Stimulated activated CD4-positive, alpha-beta T cell treated with anti-CD3 and anti-CD28 coated beads, Interleukin-12 subunit alpha, Interleukin-12 subunit beta, amount 100 ng/mL, for 24 hours (primary cell): ENCODE measurements around the gene KRTAP13-2.

ENCODE experiments used
- DNase-seq, 2 experiments: peaks; one replicate each; pipeline ENCODE4 v3.0.0-alpha.2; 2020; ENCODE audit warnings: low read depth in 2 of 2

Gene KRTAP13-2, protein sequence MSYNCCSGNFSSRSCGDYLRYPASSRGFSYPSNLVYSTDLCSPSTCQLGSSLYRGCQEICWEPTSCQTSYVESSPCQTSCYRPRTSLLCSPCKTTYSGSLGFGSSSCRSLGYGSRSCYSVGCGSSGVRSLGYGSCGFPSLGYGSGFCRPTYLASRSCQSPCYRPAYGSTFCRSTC

DNA sequence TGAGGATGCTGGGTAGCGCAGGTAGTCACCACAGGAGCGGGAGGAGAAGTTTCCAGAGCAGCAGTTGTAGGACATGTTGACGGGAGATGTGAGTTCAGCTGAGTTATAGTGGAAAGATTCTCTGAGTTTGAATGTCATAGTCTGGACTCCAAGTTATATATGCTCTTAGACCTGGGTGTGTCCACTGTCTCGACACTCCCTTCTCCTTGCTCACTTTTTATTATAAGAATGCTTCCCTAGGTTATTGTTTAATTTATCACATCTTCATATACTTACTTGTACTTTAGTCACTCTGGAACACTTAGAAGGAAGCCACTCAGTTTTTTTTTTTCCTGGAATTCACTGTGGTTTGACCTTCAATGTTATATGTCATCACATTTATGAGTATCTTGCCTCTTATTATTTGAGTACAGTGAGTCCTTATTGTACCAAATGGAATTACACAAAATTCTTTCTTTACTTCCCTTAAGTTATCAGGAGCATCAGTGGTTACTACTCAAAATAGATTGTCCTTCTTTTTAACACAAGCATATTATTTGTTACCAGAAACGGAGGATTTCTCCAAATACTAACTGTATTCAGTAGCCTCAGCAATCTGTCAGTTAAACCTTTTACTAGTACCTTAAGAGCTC, at the start of gene KRTAP13-2:
Gene KRTAP13-2 (minus strand): TSS at position 133 of the 632 bp plus-strand sequence. CDS start 58 bp downstream, at position 75.
- DNase-seq = no peak

DNA sequence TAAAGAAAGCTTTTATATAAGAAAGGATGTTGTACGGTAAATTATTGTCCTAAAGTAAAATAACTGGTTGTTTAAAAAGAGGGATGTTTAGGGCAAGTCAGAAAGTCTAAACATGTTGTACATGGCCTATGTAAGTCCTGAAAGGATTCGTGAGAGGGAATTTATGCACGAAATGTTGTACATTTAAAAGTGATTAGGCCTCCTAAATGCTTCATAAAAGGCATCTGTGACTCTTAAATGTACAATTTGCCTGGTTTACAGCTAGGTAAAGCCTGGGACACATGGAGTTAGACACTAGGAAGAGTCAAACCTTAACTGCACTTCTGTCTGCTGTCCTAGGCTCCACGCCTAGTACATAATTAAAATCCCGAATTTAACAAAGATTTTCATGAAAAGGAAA, 43.9 kb upstream of the KRTAP13-2 start:
- no peak for DNase-seq

DNA sequence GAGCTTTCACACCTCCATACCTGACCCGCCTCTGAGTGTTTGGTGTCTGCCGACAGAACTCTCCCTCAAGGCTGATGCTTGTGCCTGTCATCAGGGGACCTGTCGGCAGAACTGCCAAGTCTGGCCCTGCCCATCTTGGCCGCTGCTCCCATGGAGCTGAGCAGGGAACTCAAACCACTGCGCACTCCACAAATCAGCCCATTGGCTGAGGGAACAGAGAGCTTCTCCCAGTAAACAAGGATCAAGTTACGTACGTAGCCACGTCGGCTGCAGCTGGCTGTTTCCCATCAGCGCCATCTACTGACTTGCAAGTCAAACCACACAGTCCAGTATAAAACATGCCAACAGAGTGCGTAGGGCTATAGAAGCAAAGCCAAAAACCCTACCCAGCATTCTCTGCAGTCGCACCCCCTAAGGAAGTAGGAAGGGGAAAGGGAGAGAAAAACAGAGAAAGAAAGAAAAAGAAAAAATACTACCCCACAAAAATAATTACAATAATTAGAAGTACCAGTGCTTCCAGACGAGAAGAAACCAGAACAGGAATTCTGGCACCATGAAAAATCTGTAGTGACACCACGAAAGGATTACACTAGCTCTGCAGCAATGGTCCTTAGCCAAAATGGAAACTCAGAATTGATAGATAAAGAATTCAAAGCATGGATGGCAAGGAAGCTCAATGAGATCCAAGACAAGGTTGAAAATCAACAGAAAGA, 36.9 kb upstream of the KRTAP13-2 start:
- no peak for DNase-seq

DNA sequence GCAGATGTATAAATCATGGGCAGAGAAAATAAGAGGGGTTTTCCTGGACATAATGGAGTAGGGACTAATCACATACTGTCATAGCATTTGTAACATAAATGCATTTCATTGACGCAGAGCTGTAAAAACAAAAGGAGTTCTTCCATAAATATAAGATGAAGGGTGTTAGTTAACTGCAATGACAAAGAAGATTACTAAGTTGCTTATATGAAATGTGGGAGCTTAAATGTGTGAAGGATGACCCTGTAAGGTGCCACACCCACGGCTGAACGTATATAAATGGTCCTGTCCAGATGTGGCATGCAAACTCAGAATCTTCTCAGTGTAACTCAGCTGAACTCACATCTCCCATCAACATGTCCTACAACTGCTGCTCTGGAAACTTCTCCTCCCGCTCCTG, 23.7 kb upstream of the KRTAP13-2 start, which contains the start of gene KRTAP13-1:
Gene KRTAP13-1 (plus strand): TSS at position 301 of the 400 bp plus-strand sequence. CDS start 56 bp downstream, at position 357.
- no peak for DNase-seq

DNA sequence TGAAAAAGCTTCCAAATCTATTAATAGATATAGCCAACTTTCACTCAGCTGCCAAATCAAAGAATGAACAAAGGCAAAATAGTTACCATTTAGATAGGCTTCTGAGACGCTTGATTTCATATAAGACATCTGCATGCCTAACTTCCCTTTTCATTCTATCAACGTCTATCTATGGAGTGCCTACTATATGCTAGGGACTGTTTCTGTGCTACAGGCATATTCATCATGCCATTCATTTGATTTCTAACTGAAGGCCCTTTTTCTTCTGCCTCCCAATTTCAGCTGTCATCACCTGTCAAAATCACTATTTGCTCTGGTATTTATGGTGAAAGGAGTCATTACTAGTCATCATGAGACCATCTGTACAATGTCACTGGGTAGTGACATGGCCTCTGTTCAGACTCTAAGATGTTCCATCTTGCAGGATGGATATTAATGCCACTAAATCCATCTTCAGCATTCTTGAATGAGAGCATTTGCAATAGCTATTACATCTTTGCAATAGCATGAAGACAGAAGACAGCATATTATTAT, 19.5 kb upstream of the KRTAP13-2 start:
- no peak for DNase-seq

- no peak for DNase-seq
Measured at GRCh38 chr21:30382201-30382600, 10.1 kb upstream of the KRTAP13-2 start.

- DNase-seq = no peak
Measured at GRCh38 chr21:30355906-30356305, 16.2 kb downstream of the KRTAP13-2 start.

- DNase-seq = no peak
Measured at GRCh38 chr21:30354308-30355005, 17.6 kb downstream of the KRTAP13-2 start.

GRCh38 chr21:30351534-30351933, 20.5 kb downstream of the KRTAP13-2 start:
- no peak for DNase-seq

GRCh38 chr21:30349572-30349971, 22.5 kb downstream of the KRTAP13-2 start:
- DNase-seq = no peak

DNA sequence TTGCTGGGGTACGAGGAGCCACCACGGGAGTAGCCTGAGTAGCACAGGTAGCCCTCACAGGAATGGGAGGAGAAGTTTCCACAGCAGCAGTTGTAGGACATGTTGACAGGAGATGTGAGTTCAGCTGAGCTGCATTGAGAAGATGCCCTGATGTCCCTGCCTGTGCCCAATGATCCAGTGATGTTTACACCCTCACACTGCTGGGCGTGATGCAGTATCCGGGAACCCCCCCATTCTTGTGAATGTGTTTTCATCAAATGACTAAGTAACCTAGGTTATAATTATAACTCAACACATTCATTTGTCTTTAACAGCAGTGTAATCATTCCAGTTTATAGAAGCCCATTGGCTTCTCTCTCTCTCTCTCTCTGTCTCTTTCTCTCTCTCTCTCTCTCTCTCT, 23.6 kb downstream of the KRTAP13-2 start, which contains the start of gene KRTAP23-1:
Gene KRTAP23-1 (minus strand): TSS at position 101 of the 400 bp plus-strand sequence. CDS start 0 bp downstream, at position 101.
- DNase-seq = no peak

DNA sequence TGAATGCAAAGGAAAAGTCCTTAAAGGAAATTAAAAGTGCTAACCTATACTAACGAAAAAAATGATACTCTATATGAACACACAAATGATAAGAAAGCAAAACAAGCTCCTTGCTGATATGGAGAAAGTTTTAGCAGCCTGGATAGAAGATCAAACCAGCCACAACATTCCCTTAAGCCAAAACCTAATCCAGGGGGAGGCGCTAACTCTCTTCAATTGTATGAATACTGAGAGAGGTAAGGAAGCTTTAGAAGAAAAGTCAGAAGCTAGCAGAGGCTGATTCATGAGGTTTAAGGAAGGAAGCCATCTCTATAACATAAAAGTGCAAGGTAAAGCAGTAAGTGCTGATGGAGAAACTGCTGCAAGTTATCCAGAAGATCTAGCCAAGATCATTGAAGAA, 27.1 kb downstream of the KRTAP13-2 start:
- no peak for DNase-seq

- peak; percentile 5 to 28 for DNase-seq
Measured at GRCh38 chr21:30340714-30341573, 31.1 kb downstream of the KRTAP13-2 start.

- DNase-seq = no peak
Measured at GRCh38 chr21:30338717-30339116, 33.4 kb downstream of the KRTAP13-2 start.

GRCh38 chr21:30337772-30338171, 34.3 kb downstream of the KRTAP13-2 start:
- no peak for DNase-seq

DNA sequence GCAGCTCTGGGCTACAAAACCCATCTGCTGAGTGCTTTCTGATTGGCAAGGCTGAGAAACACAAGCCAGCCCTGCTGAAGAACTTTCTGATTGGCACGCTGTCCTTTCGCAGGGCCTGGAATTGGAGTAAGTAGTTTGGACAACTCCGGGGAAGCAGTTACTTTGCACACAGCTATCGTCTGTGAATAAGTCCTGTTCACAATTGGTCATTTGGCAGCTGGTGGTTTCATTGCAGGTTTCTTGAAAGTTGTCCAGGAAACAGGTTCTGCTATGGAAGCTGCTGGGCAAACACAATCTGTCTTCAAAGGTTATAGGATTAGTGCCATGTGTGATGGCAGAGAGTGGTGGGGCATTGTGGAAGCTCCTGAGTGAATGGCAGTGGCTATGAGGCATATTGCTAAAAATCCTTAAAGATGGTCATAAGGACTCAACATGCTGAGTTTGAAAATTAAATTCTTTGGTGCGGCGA, 34.8 kb downstream of the KRTAP13-2 start, which contains the start of gene KRTAP27-1:
Gene KRTAP27-1 (minus strand): TSS at position 419 of the 469 bp plus-strand sequence. CDS start 26 bp downstream, at position 393.
- DNase-seq = no peak

- DNase-seq = no peak
Measured at GRCh38 chr21:30336596-30336995, 35.5 kb downstream of the KRTAP13-2 start.

DNA sequence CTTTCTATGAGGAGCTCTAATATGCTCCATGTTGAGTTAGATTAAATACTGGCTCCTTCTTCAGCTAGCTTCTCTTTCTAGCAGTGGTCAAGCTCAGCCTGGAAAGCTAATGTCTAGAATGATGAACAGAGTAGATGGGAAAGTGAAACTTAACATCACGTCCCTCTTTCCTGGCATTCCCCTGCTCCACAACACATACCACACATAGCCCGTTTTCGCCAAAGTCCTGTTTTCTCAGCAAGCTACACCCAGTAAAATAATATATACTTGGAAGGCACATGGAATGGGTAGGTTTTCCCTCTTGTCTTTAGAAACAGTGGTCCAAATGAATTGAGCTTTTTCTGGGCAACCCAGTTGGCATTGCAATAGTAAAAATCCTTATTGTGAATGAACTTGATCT, 38.3 kb downstream of the KRTAP13-2 start:
- DNase-seq = no peak

GRCh38 chr21:30332681-30333080, 39.4 kb downstream of the KRTAP13-2 start:
- no peak for DNase-seq

DNA sequence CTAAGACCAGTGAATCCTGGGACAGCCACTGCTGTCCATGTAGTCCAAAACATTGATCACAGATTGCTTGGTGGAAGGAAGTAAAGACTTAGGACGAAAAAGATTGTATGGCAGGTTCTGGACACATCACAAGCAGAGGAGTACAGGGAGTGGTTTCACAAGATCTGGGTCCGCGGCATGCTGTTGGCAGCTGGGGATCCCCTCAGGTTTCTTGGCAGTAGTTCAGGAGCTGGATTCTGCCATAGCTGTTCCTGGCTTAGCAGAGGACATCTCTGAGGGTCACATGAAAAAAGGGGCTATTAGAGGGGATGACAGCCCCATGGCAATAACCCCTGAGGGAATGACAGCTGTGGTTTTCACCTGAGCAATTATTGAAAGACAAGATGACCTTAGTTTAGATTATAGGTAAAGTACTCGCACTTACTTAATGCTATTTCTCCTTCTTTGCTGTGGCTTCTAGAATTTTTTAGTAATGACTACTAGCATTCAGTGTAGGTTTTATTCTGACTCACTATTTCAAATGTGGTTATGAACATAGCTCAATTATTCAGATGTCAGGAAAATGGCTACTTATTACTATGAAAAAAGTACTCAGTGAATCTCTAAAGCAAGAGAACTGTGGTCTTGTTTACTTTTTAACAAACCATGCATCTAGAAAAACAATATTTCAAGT, 42.7 kb downstream of the KRTAP13-2 start:
- DNase-seq = no peak
